GM12892 (cell line): ENCODE results near the gene PLD1.

ENCODE experiments used
- POLR2A ChIP-seq: IDR thresholded peaks from 2 replicates; pipeline ENCODE4 v1.6.1; 2011; ENCODE audit warnings: low read depth, low read length, control low read depth
- POLR2AphosphoS5 ChIP-seq: IDR thresholded peaks from 2 replicates; pipeline ENCODE4 v1.6.1; 2011; ENCODE audit warnings: low read depth, low read length, control low read depth
- TAF1 ChIP-seq: IDR thresholded peaks from 2 replicates; pipeline ENCODE4 v1.6.1; 2011; ENCODE audit warnings: low read depth, mild to moderate bottlenecking, control low read depth, low read length, borderline replicate concordance

- TF ChIP-seq POLR2A: no peak
- TF ChIP-seq POLR2AphosphoS5: no peak
- no peak for TF ChIP-seq TAF1
These were observed 34.6 kb upstream of the PLD1 start for GRCh38 chr3:171844873-171845272.
